ENCODE measurements around the gene MYL6.

The MYL6 gene

DNA sequence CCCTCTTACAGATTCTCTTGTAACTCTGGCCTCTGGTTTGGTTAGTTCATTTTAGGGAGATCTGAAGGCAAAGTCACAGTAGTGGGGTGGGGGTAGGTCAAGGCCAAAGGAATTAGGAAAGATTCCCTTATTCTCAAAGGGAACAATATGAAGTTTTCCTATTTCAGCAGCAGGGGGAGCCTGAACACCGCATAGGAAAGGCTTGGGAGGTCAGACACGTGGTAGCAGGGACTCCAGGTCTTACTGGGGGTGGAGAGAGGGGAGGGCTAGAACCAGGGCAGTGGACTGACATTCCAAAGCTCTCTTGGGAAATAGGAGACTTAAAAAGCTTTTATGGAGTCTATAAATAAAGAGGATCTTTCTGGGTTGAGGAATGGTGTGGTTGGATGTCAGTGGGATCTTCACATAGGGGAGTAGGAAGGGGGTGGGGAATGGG is 38.8 kb upstream of the MYL6 start:
- Histone ChIP-seq H3K9ac (ENCODE audit: low read depth in 1 of 2, low read length in 2 of 2) (peak overlapping the region in 1 of 2 donors; percentile 93), H3K4me3 (ENCODE audit: low read depth in 1 of 2, low read length in 2 of 2) (peak overlapping the region in 1 of 2 donors; percentile 90)

DNA sequence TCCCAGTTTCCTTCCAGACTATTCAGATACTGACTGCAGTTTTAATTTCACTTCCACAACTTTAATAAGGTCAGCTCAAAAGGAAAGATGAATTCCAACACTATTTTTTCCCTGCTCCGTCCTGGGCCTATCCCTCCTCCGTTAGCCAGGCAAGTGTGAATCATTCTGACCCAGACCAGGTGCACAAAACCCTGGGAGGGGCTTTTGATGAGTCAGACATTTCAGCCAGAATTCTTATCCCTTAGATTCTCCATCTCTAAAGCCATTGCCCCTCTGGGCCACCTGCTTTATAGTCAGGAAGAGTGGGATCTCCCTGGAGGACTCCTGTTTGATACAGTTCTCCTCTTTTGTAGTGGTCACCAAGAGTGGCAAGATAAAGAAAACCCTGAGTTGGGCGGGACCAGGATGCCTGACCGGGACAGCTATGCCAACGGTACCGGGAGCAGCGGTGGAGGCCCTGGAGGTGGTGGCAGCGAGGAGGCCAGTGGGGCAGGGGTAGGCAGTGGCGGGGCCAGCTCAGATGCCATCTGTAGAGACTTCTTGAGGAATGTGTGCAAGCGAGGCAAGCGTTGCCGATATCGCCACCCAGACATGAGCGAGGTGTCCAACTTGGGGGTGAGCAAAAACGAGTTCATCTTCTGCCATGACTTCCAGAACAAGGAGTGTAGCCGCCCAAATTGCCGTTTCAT is 37.9 kb upstream of the MYL6 start:
- Histone ChIP-seq H3K9ac (ENCODE audit: low read depth in 1 of 2, low read length in 2 of 2) (peak overlapping the region in 1 of 2 donors; percentile 93), H3K4me3 (ENCODE audit: low read depth in 1 of 2, low read length in 2 of 2) (no peak overlapping the region)

More for the DNA sequence above, 38.8 kb upstream of the MYL6 start:
- H3K27me3 ChIP-seq (ENCODE audit: control insufficient read depth in 1 of 2, insufficient read depth in 2 of 2, low read length in 2 of 2) = no peaks in the 10 kb centered on the region
- no peaks in the 10 kb centered on the region for H3K9me3 ChIP-seq (ENCODE audit: control insufficient read depth in 1 of 2, low read length in 2 of 2)
- peaks cover 19 to 20% of the 10 kb centered on the region in 2 donors for H3K4me1 ChIP-seq (ENCODE audit: control insufficient read depth in 1 of 2, insufficient read depth in 2 of 2, low read length in 2 of 2)
- peak overlapping the region; percentile 92 for H3K27ac ChIP-seq (ENCODE audit: low read depth, low read length)
- H3K36me3 ChIP-seq (ENCODE audit: control insufficient read depth in 1 of 2, insufficient read depth in 2 of 2, low read length in 2 of 2) = peaks cover 0 to 26% of the 10 kb centered on the region in 2 donors

DNA sequence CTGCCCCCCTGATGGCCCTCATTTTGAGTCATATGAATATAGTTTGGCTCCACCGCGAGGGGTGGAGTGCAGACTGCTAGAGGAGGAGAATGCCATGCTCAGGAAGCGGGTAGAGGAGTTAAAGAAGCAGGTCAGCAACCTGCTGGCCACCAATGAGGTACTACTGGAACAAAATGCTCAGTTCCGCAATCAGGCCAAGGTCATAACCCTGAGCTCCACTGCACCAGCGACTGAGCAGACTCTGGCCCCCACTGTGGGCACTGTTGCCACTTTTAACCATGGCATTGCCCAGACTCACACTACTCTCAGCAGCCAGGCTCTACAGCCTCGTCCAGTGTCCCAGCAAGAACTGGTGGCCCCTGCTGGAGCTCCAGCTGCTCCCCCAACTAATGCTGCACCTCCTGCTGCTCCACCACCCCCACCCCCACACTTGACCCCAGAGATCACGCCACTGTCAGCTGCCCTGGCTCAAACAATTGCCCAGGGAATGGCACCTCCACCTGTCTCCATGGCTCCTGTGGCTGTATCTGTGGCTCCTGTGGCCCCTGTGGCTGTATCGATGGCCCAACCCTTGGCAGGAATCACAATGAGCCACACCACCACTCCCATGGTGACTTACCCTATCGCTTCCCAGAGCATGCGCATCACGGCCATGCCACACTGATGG is 36.8 kb upstream of the MYL6 start:
- Histone ChIP-seq H3K4me3 (ENCODE audit: low read depth in 1 of 2, low read length in 2 of 2) (no peak overlapping the region), H3K36me3 (ENCODE audit: control insufficient read depth in 1 of 2, insufficient read depth in 2 of 2, low read length in 2 of 2) (peaks cover 0 to 26% of the 10 kb centered on the region in 2 donors), H3K27me3 (ENCODE audit: control insufficient read depth in 1 of 2, insufficient read depth in 2 of 2, low read length in 2 of 2) (no peaks in the 10 kb centered on the region), H3K4me1 (ENCODE audit: control insufficient read depth in 1 of 2, insufficient read depth in 2 of 2, low read length in 2 of 2) (peaks cover 26 to 30% of the 10 kb centered on the region in 2 donors), H3K9me3 (ENCODE audit: control insufficient read depth in 1 of 2, low read length in 2 of 2) (no peaks in the 10 kb centered on the region), H3K9ac (ENCODE audit: low read depth in 1 of 2, low read length in 2 of 2) (no peak overlapping the region), H3K27ac (ENCODE audit: low read depth, low read length) (no peak overlapping the region)

More for the DNA sequence above, 37.9 kb upstream of the MYL6 start:
- Histone ChIP-seq H3K27ac (ENCODE audit: low read depth, low read length) (no peak overlapping the region), H3K9me3 (ENCODE audit: control insufficient read depth in 1 of 2, low read length in 2 of 2) (no peaks in the 10 kb centered on the region), H3K27me3 (ENCODE audit: control insufficient read depth in 1 of 2, insufficient read depth in 2 of 2, low read length in 2 of 2) (no peaks in the 10 kb centered on the region), H3K36me3 (ENCODE audit: control insufficient read depth in 1 of 2, insufficient read depth in 2 of 2, low read length in 2 of 2) (peaks cover 0 to 26% of the 10 kb centered on the region in 2 donors), H3K4me1 (ENCODE audit: control insufficient read depth in 1 of 2, insufficient read depth in 2 of 2, low read length in 2 of 2) (peaks cover 18 to 21% of the 10 kb centered on the region in 2 donors)

DNA sequence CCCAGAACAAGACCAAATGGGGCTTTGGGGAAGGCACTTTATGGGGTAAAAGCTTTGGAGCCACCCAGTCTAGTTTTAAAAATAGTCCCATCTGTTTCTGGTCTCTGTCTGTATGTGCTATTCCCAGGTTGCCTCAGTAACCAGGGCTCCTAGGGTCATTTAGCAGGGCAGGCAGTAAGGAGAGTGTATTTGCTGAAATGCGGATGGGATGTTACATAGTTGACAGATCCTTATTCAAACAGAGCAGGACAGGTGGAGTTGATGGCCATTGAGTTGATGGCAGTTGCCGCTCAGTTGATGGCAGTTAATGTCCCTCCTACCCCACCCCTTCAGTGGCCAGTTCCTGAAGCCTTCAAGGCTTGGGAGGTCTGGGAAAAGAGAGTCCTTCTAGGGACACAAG is 35.5 kb upstream of the MYL6 start:
- Histone ChIP-seq H3K4me3 (ENCODE audit: low read depth in 1 of 2, low read length in 2 of 2) (no peak overlapping the region), H3K9me3 (ENCODE audit: control insufficient read depth in 1 of 2, low read length in 2 of 2) (no peaks in the 10 kb centered on the region), H3K4me1 (ENCODE audit: control insufficient read depth in 1 of 2, insufficient read depth in 2 of 2, low read length in 2 of 2) (peaks cover 38 to 42% of the 10 kb centered on the region in 2 donors), H3K27ac (ENCODE audit: low read depth, low read length) (no peak overlapping the region), H3K36me3 (ENCODE audit: control insufficient read depth in 1 of 2, insufficient read depth in 2 of 2, low read length in 2 of 2) (peaks cover 0 to 25% of the 10 kb centered on the region in 2 donors), H3K27me3 (ENCODE audit: control insufficient read depth in 1 of 2, insufficient read depth in 2 of 2, low read length in 2 of 2) (no peaks in the 10 kb centered on the region), H3K9ac (ENCODE audit: low read depth in 1 of 2, low read length in 2 of 2) (peak overlapping the region in 1 of 2 donors; percentile 8)

DNA sequence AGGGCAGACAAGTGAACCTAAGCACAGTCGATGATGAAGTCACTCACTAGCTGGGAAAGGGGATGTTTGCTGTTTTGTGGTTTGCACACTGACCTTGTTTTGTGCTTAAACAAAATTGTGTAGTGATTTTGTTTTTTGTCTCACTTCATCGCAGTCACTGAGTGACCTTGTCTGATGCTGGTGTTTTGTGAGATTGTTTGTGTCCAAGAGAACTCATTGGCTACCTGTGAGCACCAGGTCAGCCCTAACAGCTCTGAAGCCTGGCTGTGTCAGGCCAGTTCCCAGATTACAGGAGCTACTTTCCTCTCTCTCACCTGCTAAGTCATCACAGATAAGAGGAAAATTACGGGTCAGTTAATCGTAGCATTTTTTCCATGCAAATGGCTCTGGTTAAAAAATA is 34.0 kb upstream of the MYL6 start:
- H3K9me3 ChIP-seq (ENCODE audit: control insufficient read depth in 1 of 2, low read length in 2 of 2) = no peaks in the 10 kb centered on the region
- peaks cover 0 to 22% of the 10 kb centered on the region in 2 donors for H3K36me3 ChIP-seq (ENCODE audit: control insufficient read depth in 1 of 2, insufficient read depth in 2 of 2, low read length in 2 of 2)
- no peak overlapping the region for H3K4me3 ChIP-seq (ENCODE audit: low read depth in 1 of 2, low read length in 2 of 2)
- H3K4me1 ChIP-seq (ENCODE audit: control insufficient read depth in 1 of 2, insufficient read depth in 2 of 2, low read length in 2 of 2) = peaks cover 34 to 38% of the 10 kb centered on the region in 2 donors
- no peaks in the 10 kb centered on the region for H3K27me3 ChIP-seq (ENCODE audit: control insufficient read depth in 1 of 2, insufficient read depth in 2 of 2, low read length in 2 of 2)
- H3K27ac ChIP-seq (ENCODE audit: low read depth, low read length) = no peak overlapping the region
- peak overlapping the region in 1 of 2 donors; percentile 34 for H3K9ac ChIP-seq (ENCODE audit: low read depth in 1 of 2, low read length in 2 of 2)

DNA sequence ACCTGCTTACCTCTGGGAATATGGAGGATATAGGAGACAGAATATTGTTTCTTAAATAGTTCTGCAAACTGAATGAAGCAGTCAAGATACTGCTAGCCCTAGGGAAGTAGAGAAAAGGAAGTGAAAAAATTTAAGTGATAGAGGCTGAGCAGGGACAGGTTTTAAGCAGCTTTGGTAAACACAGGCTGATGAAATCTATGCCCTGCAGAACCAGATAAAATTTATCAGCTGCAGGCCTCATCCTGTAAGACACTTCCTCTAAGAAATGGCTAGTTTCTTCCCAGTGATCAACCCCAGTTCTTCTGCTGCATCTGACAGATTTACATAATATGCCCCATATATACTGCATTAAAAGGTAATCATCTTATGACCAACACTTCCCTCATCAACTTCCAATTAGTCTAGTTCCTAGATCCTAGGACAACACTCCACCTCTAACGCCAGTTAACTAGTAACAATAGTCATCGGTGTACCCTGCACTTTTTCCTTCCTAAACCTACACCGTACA is 31.4 kb upstream of the MYL6 start:
- H3K27ac ChIP-seq (ENCODE audit: low read depth, low read length) = peak overlapping the region; percentile 62
- no peaks in the 10 kb centered on the region for H3K9me3 ChIP-seq (ENCODE audit: control insufficient read depth in 1 of 2, low read length in 2 of 2)
- peak overlapping the region; percentile 45 to 94 for H3K9ac ChIP-seq (ENCODE audit: low read depth in 1 of 2, low read length in 2 of 2)
- peak overlapping the region; percentile 57 to 61 for H3K4me3 ChIP-seq (ENCODE audit: low read depth in 1 of 2, low read length in 2 of 2)
- peaks cover 12 to 24% of the 10 kb centered on the region in 2 donors for H3K36me3 ChIP-seq (ENCODE audit: control insufficient read depth in 1 of 2, insufficient read depth in 2 of 2, low read length in 2 of 2)
- no peaks in the 10 kb centered on the region for H3K27me3 ChIP-seq (ENCODE audit: control insufficient read depth in 1 of 2, insufficient read depth in 2 of 2, low read length in 2 of 2)
- H3K4me1 ChIP-seq (ENCODE audit: control insufficient read depth in 1 of 2, insufficient read depth in 2 of 2, low read length in 2 of 2) = peaks cover 26 to 39% of the 10 kb centered on the region in 2 donors

DNA sequence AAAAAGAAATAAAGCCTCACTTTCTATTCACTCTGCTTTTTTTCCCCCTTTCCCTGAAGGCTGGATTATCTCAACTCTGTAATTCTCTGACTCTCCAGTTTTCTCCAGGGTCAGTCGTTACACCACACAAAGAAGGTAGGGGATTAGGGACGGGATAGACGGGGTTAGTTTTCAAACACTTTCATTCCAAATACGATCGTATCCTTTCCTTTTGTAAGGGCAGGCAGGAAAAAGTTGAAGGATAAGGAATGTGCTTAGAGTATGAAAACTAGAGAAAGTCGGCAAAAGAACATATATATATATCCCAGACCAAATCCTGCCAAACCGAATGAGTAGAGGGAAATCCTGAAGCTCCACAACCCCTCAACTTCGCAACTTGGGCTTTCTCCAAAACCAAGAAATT is 30.7 kb upstream of the MYL6 start:
- peak overlapping the region; percentile 45 to 94 for H3K9ac ChIP-seq (ENCODE audit: low read depth in 1 of 2, low read length in 2 of 2)
- no peaks in the 10 kb centered on the region for H3K27me3 ChIP-seq (ENCODE audit: control insufficient read depth in 1 of 2, insufficient read depth in 2 of 2, low read length in 2 of 2)
- H3K27ac ChIP-seq (ENCODE audit: low read depth, low read length) = peak overlapping the region; percentile 48
- H3K9me3 ChIP-seq (ENCODE audit: control insufficient read depth in 1 of 2, low read length in 2 of 2) = no peaks in the 10 kb centered on the region
- peaks cover 19 to 24% of the 10 kb centered on the region in 2 donors for H3K36me3 ChIP-seq (ENCODE audit: control insufficient read depth in 1 of 2, insufficient read depth in 2 of 2, low read length in 2 of 2)
- H3K4me3 ChIP-seq (ENCODE audit: low read depth in 1 of 2, low read length in 2 of 2) = peak overlapping the region; percentile 57 to 61
- H3K4me1 ChIP-seq (ENCODE audit: control insufficient read depth in 1 of 2, insufficient read depth in 2 of 2, low read length in 2 of 2) = peaks cover 26 to 39% of the 10 kb centered on the region in 2 donors

DNA sequence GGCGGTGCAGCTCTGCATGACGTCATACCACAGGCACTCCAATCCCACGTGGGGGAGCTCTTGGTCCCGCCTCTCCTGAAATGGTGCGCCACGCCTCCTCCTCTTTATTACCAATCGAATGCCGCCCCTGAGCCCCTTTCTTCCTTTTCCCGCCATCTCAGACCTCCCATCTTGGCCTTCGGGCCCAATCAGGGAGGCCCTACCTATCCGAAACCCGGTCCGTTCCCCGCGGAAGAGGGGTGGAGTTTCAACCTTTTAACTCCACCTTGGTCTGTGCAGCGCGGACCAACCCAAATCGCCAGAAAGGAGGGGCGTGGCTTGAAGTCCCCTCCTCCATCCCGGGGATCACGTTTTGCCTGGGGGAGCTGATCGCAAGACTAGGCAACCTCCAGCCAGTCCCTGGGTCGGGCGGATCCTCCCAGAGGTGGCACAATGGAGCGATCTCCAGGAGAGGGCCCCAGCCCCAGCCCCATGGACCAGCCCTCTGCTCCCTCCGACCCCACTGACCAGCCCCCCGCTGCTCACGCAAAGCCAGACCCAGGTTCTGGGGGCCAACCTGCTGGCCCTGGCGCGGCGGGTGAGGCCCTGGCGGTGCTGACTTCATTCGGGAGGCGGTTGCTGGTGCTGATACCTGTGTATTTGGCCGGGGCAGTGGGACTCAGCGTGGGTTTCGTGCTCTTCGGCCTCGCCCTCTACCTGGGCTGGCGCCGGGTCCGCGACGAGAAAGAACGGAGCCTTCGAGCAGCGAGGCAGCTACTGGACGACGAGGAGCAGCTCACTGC is 30.1 kb upstream of the MYL6 start, which contains the start of gene ESYT1:
ESYT1 (plus strand) TSS at position 380 of the 782 bp plus-strand sequence; CDS start at position 433, 53 bp downstream.
- peak within 1 kb of the TSS; percentile 76 for H3K27ac ChIP-seq (ENCODE audit: low read depth, low read length)
- H3K36me3 ChIP-seq (ENCODE audit: control insufficient read depth in 1 of 2, insufficient read depth in 2 of 2, low read length in 2 of 2) = peaks cover 20 to 25% of the 10 kb centered on the region in 2 donors
- H3K9ac ChIP-seq (ENCODE audit: low read depth in 1 of 2, low read length in 2 of 2) = peak within 1 kb of the TSS; percentile 84 to 94
- no peaks in the 10 kb centered on the region for H3K9me3 ChIP-seq (ENCODE audit: control insufficient read depth in 1 of 2, low read length in 2 of 2)
- H3K27me3 ChIP-seq (ENCODE audit: control insufficient read depth in 1 of 2, insufficient read depth in 2 of 2, low read length in 2 of 2) = no peaks in the 10 kb centered on the region
- peak within 1 kb of the TSS; percentile 88 to 92 for H3K4me3 ChIP-seq (ENCODE audit: low read depth in 1 of 2, low read length in 2 of 2)
- H3K4me1 ChIP-seq (ENCODE audit: control insufficient read depth in 1 of 2, insufficient read depth in 2 of 2, low read length in 2 of 2) = peaks cover 26 to 39% of the 10 kb centered on the region in 2 donors

DNA sequence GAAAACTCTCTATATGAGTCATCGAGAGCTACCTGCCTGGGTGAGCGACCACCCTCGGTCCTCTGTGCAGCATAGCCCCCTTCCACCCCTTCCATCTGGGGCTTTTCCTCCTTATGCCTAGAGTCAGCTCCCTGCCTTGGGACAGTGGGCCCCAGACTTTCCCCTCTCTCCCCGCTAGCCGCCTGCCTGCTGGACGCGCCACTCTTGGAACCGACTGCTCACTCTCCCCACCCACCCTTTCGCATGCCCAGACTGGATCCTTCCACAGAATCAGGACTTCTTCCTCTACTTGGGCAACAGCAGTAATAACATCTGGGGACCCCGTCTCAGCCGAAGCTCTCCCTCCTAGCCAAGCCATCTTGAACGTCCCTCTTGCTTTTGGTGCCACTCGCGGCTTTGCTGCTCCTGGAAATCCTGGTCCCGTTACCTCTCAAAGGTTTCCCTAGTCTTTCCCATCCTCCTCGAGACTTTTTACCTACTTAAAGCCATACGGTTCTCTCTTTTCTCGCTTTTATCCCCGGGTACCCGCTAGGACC is 29.4 kb upstream of the MYL6 start:
- Histone ChIP-seq H3K4me1 (ENCODE audit: control insufficient read depth in 1 of 2, insufficient read depth in 2 of 2, low read length in 2 of 2) (peaks cover 26 to 39% of the 10 kb centered on the region in 2 donors), H3K9me3 (ENCODE audit: control insufficient read depth in 1 of 2, low read length in 2 of 2) (no peaks in the 10 kb centered on the region)

More for the DNA sequence above, 29.4 kb upstream of the MYL6 start:
- peak overlapping the region; percentile 76 for H3K27ac ChIP-seq (ENCODE audit: low read depth, low read length)
- H3K4me3 ChIP-seq (ENCODE audit: low read depth in 1 of 2, low read length in 2 of 2) = peak overlapping the region; percentile 88 to 92
- peak overlapping the region; percentile 84 to 94 for H3K9ac ChIP-seq (ENCODE audit: low read depth in 1 of 2, low read length in 2 of 2)
- no peaks in the 10 kb centered on the region for H3K27me3 ChIP-seq (ENCODE audit: control insufficient read depth in 1 of 2, insufficient read depth in 2 of 2, low read length in 2 of 2)
- H3K36me3 ChIP-seq (ENCODE audit: control insufficient read depth in 1 of 2, insufficient read depth in 2 of 2, low read length in 2 of 2) = peaks cover 24 to 31% of the 10 kb centered on the region in 2 donors
